Hepatocyte (in vitro differentiated cells): ENCODE data around the gene GTPBP1. TPM values are rescaled to one million over a fixed set of nuclear protein-coding genes. Genes with fewer than 3 reads are reported as not detected.

Experiments used
- DNase-seq: peaks from one replicate; pipeline ENCODE4 v3.0.0-alpha.2; 2016; ENCODE audit warnings: low spot score
- H2AFZ ChIP-seq: fragments of 200-600 bp; sonication (generic); 2 replicates; pipeline ENCODE4 v1.6.0; 2016; ENCODE audit warnings: antibody characterized with exemption, mild to moderate bottlenecking
- H3K27ac ChIP-seq: fragments of 200-600 bp; sonication (generic); 2 replicates; pipeline ENCODE4 v1.5.1; 2016; ENCODE audit warnings: mild to moderate bottlenecking
- H3K27me3 ChIP-seq: fragments of 200-600 bp; sonication (generic); 2 replicates; pipeline ENCODE4 v1.6.1; 2016
- H3K36me3 ChIP-seq: fragments of 200-600 bp; sonication (generic); replicated peaks from 2 replicates; pipeline ENCODE4 v1.5.1; 2016; ENCODE audit warnings: low read depth; ENCODE audit not compliant: insufficient read depth
- H3K4me1 ChIP-seq: fragments of 200-600 bp; sonication (generic); 2 replicates; pipeline ENCODE4 v1.5.1; 2016; ENCODE audit warnings: mild to moderate bottlenecking, moderate library complexity; ENCODE audit not compliant: insufficient read depth
- H3K4me2 ChIP-seq: fragments of 200-600 bp; sonication (generic); 2 replicates; pipeline ENCODE4 v1.6.0; 2016
- H3K4me3 ChIP-seq: fragments of 200-600 bp; sonication (generic); 2 replicates; pipeline ENCODE4 v1.5.1; 2016; ENCODE audit warnings: mild to moderate bottlenecking
- H3K79me2 ChIP-seq: fragments of 200-600 bp; sonication (generic); 2 replicates; pipeline ENCODE4 v1.6.0; 2017; ENCODE audit warnings: mild to moderate bottlenecking
- H3K9me2 ChIP-seq: fragments of 200-600 bp; sonication (generic); replicated peaks from 2 replicates; pipeline ENCODE4 v1.6.0; 2017; ENCODE audit warnings: mild to moderate bottlenecking; ENCODE audit not compliant: insufficient read depth
- H3K9me3 ChIP-seq: fragments of 200-600 bp; sonication (generic); 2 replicates; pipeline ENCODE4 v1.5.1; 2016; ENCODE audit warnings: low read depth, mild to moderate bottlenecking
- H4K20me1 ChIP-seq: fragments of 200-600 bp; sonication (generic); 2 replicates; pipeline ENCODE4 v1.6.0; 2016; ENCODE audit warnings: mild to moderate bottlenecking; ENCODE audit not compliant: insufficient read depth, poor library complexity, severe bottlenecking
- CTCF ChIP-seq: fragments of 200-600 bp; sonication (generic); IDR thresholded peaks from 2 replicates; pipeline ENCODE4 v1.5.1; 2016; ENCODE audit warnings: antibody characterized with exemption, mild to moderate bottlenecking; ENCODE audit not compliant: poor library complexity
- EZH2 ChIP-seq: fragments of 200-600 bp; sonication (generic); IDR thresholded peaks from 2 replicates; pipeline ENCODE4 v1.6.1; 2016; ENCODE audit warnings: antibody characterized with exemption, mild to moderate bottlenecking, borderline replicate concordance
- EZH2phosphoT487 ChIP-seq: fragments of 200-600 bp; sonication (generic); IDR thresholded peaks from one replicate; pipeline ENCODE4 v1.6.1; 2018; ENCODE audit warnings: antibody characterized with exemption, mild to moderate bottlenecking, low read depth, moderate library complexity; ENCODE audit not compliant: unreplicated experiment, severe bottlenecking
- WGBS: methylation state at CpG from one replicate; pipeline ENCODE4 v1.1.6; 2016; ENCODE audit warnings: low lambda C conversion rate; ENCODE audit errors: missing lambda C conversion rate; 5-methylcytosine and 5-hydroxymethylcytosine counted together
- polyA plus RNA-seq: library from polyadenylated mRNA; unstranded; fragments of >200 nt; fragmentation: Nextera tagmentation; extraction: Ambion mirVana; gene quantifications from 2 replicates; pipeline ENCODE4 v1.2.1, GENCODE V29; 2016
- total RNA-seq: library from RNA; depleted of rRNA; stranded (reverse); fragments of >200 nt; gene quantifications from 2 replicates; pipeline ENCODE4 v1.2.3, GENCODE V29; 2014

GTPBP1 gene
- total and polyA plus RNA-seq, 2 experiments from 2014 or later = 28.6 to 36.8 TPM

- Histone ChIP-seq H3K79me2 (no peaks in the 10 kb centered on the region), H3K9me3 (no peaks in the 10 kb centered on the region), H3K9me2 (no peaks in the 10 kb centered on the region), H3K27ac (no peak overlapping the region), H4K20me1 (no peaks in the 10 kb centered on the region), H3K27me3 (no peaks in the 10 kb centered on the region), H2AFZ (no peak overlapping the region), H3K4me3 (no peak overlapping the region), H3K4me1 (no peaks in the 10 kb centered on the region), H3K4me2 (no peak overlapping the region), H3K36me3 (no peaks in the 10 kb centered on the region)
- no peak for DNase-seq
- WGBS = 98% methylated on average over 5 of the region's 5 CpGs
- TF ChIP-seq CTCF (no peak), EZH2 (no peak), EZH2phosphoT487 (no peak)
Observed at GRCh38 chr22:38674888-38675287, 30.9 kb upstream of the GTPBP1 start.

GRCh38 chr22:38675833-38676232 lies 29.9 kb upstream of the GTPBP1 start:
- Histone ChIP-seq H2AFZ (no peak overlapping the region), H3K27me3 (no peaks in the 10 kb centered on the region), H3K4me2 (no peak overlapping the region), H3K79me2 (no peaks in the 10 kb centered on the region), H3K4me1 (no peaks in the 10 kb centered on the region), H3K9me3 (no peaks in the 10 kb centered on the region), H3K36me3 (no peaks in the 10 kb centered on the region), H4K20me1 (no peaks in the 10 kb centered on the region), H3K27ac (no peak overlapping the region), H3K9me2 (no peaks in the 10 kb centered on the region), H3K4me3 (no peak overlapping the region)
- DNase-seq = no peak
- TF ChIP-seq EZH2phosphoT487 (no peak), CTCF (no peak), EZH2 (no peak)
- WGBS = 93% methylated on average over 3 of the region's 3 CpGs

- H3K4me2 ChIP-seq = peak within 1 kb of the TSS; percentile 96
- H2AFZ ChIP-seq = peak within 1 kb of the TSS; percentile 71
- no peaks in the 10 kb centered on the region for H3K9me2 ChIP-seq
- H3K27me3 ChIP-seq = no peaks in the 10 kb centered on the region
- H4K20me1 ChIP-seq = no peaks in the 10 kb centered on the region
- H3K9me3 ChIP-seq = no peaks in the 10 kb centered on the region
- TF ChIP-seq CTCF = peak; percentile 89
- no peak for TF ChIP-seq EZH2phosphoT487
- DNase-seq = peak; percentile 95
- H3K27ac ChIP-seq = peak within 1 kb of the TSS; percentile 78
- peak within 1 kb of the TSS; percentile 96 for H3K4me3 ChIP-seq
- H3K36me3 ChIP-seq = peaks cover 4% of the 10 kb centered on the region
- H3K4me1 ChIP-seq = peaks cover 4% of the 10 kb centered on the region
- WGBS = under 1% methylated on average over 60 of the region's 60 CpGs
- peaks cover 17% of the 10 kb centered on the region for H3K79me2 ChIP-seq
Observed at GRCh38 chr22:38681582-38682335, 24.0 kb upstream of the GTPBP1 start, which contains the start of gene TOMM22. TSS of gene TOMM22 (plus strand) at chr22:38681957. CDS start at chr22:38681979, 22 bp downstream.
